Measurements from ENCODE around the gene RASSF5.

- no peak for TF ChIP-seq TAF1 (conservative IDR thresholded peaks at IDR 0.05)
- TF ChIP-seq CTCF (IDR thresholded peaks at IDR 0.05; ENCODE audit: low read depth, low read length, missing input control): no peak
- TF ChIP-seq GABPA (IDR thresholded peaks at IDR 0.05 in 1 of 2, conservative IDR thresholded peaks at IDR 0.05 in 1 of 2): no peak
- TF ChIP-seq SP1 (IDR thresholded peaks at IDR 0.05): no peak
- TF ChIP-seq YY1 (IDR thresholded peaks at IDR 0.05): no peak
- TF ChIP-seq RAD21 (IDR thresholded peaks at IDR 0.05): no peak
- no peak for TF ChIP-seq MAX (IDR thresholded peaks at IDR 0.05)
- no peak for TF ChIP-seq REST (IDR thresholded peaks at IDR 0.05)
- TF ChIP-seq JUND (IDR thresholded peaks at IDR 0.05): no peak
- no peak for TF ChIP-seq EGR1 (IDR thresholded peaks at IDR 0.05; ENCODE audit: low read depth in 2 of 2)
- no peak for TF ChIP-seq ATF3 (IDR thresholded peaks at IDR 0.05)
Observed at GRCh38 chr1:206472454-206472853, 34.9 kb upstream of the RASSF5 start.
